ENCODE data around the gene CRPPA.

GRCh38 chr7:16432425-16432731 is 11.0 kb upstream of the CRPPA start:
- TF ChIP-seq JUND (IDR thresholded peaks at IDR 0.05) (no peak), SRF (IDR thresholded peaks at IDR 0.05; ENCODE audit: low read depth) (no peak), CTCF (IDR thresholded peaks at IDR 0.05 in 2 of 3, conservative IDR thresholded peaks at IDR 0.05 in 1 of 3; ENCODE audit: borderline replicate concordance in 1 of 3, insufficient read depth in 1 of 3, low read depth in 2 of 3, low read length in 2 of 3) (no peak), POLR2A (IDR thresholded peaks at IDR 0.05; ENCODE audit: borderline replicate concordance, extremely low read depth, insufficient read depth, insufficient read length) (no peak), MAX (IDR thresholded peaks at IDR 0.05) (no peak), EZH2phosphoT487 (IDR thresholded peaks at IDR 0.05; ENCODE audit: borderline replicate concordance) (no peak), POLR2AphosphoS5 (IDR thresholded peaks at IDR 0.05; ENCODE audit: low read depth, low read length) (no peak), ATF3 (IDR thresholded peaks at IDR 0.05) (no peak)

All from HCT116 (cell line).